Esophagus (tissue), 2 donors: ENCODE results near the gene RCBTB2. TPM values are rescaled to one million over a fixed set of nuclear protein-coding genes. Genes with fewer than 3 reads are reported as not detected.

Source experiments
- H3K27ac ChIP-seq, 2 donors: one replicate each; pipeline ENCODE4 v1.5.1; 2013; ENCODE audit warnings: low read depth in 2 of 2, mild to moderate bottlenecking in 2 of 2, inconsistent platforms in 1 of 2, low read length in 1 of 2, moderate library complexity in 1 of 2
- H3K27me3 ChIP-seq, 2 donors: one replicate each; pipeline ENCODE4 v1.6.1; 2013; ENCODE audit warnings: low read length in 2 of 2, control low read depth in 1 of 2, mild to moderate bottlenecking in 1 of 2; ENCODE audit not compliant: insufficient read depth in 2 of 2, control insufficient read depth in 1 of 2
- H3K36me3 ChIP-seq, 2 donors: one replicate each; pipeline ENCODE4 v1.6.1; 2013; ENCODE audit warnings: low read length in 1 of 2; ENCODE audit not compliant: control insufficient read depth in 2 of 2, insufficient read depth in 2 of 2
- H3K4me1 ChIP-seq, 2 donors: one replicate each; pipeline ENCODE4 v1.6.1; 2013; ENCODE audit warnings: low read length in 1 of 2; ENCODE audit not compliant: control insufficient read depth in 2 of 2, insufficient read depth in 2 of 2
- H3K4me3 ChIP-seq, 2 donors: one replicate each; pipeline ENCODE4 v1.5.1; 2013; ENCODE audit warnings: low read length in 2 of 2, mild to moderate bottlenecking in 2 of 2, low read depth in 1 of 2, moderate library complexity in 1 of 2
- H3K9me3 ChIP-seq, 2 donors: one replicate each; pipeline ENCODE4 v1.6.1; 2013; ENCODE audit warnings: mild to moderate bottlenecking in 2 of 2, low read depth in 1 of 2, low read length in 1 of 2, moderate library complexity in 1 of 2; ENCODE audit not compliant: control insufficient read depth in 2 of 2, insufficient read depth in 1 of 2
- WGBS, 2 donors: extraction: QIAGEN DNeasy Blood & Tissue Kit; methylation state at CpG; one replicate each; pipeline ENCODE4 v1.1.7; 2013; 5-methylcytosine and 5-hydroxymethylcytosine counted together
- polyA plus RNA-seq, 2 donors: library from polyadenylated mRNA; stranded (reverse); fragments of 200-250 nt; gene quantifications; one replicate each; pipeline ENCODE4 v1.2.3, GENCODE V29; 2013
- donor health status: healthy with polysubstance abuse.
- donor health status: Bipolar disorder and iron deficiency.

The RCBTB2 gene
- polyA plus RNA-seq, 2 donors: 8.7 to 15.0 TPM

DNA sequence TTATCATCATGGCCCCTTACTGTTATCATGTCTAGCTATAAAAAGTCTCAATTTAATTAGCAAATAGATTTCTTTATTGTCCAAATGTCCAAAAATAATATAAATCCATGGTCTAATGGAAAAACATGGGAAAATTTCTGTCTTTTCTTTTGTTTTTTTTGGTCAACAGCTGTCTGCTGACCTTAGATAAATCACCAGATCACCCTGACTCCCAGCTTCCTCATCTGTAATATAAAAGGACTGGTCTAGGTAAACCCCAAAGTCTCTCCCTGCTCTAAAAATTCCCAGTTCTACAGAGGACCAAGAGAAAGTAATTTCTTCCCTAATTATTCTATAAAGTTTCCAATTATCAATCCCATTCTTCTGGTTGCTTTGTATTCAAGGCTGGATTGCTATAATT lies 30.7 kb upstream of the RCBTB2 start:
- H3K27me3 ChIP-seq: no peaks in the 10 kb centered on the region
- H3K27ac ChIP-seq: no peak overlapping the region
- H3K9me3 ChIP-seq: no peaks in the 10 kb centered on the region
- no peak overlapping the region for H3K4me3 ChIP-seq
- H3K4me1 ChIP-seq: peaks cover 0 to 3% of the 10 kb centered on the region in 2 donors
- no peaks in the 10 kb centered on the region for H3K36me3 ChIP-seq

DNA sequence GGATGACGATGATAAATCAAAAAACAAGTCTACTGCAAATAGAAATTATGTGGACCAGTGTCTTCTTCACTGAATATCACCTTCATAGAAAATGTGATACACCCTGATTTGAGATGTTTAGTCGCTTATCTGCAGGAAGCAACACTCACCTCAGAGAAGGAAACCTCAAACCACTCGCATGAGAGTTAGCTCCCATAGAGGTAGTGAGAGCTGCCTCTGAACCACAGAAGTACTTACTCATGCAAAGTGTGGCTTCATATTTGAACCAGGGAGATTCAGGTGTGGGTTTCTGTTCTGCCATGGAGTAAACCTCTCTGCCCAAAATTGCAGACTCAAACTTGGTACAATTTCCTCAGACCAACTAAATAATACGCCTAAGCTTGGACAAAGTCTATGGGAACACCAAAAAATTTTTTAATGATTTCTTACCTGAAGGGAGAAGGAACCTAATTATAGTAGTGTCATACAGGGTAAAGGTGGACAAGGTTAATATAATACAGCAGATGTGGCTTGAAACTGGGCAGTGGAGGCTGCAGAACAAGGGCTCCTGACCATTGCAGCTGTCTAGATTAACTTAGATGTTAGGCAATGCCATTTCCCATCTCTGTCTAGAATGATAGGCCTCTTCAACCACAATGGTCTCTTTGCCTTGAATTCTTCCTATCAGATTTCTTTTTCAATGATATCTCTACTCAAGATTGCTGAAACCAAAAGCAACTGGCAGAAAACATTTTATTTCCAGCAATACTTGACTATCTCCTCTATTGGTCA lies 29.6 kb upstream of the RCBTB2 start:
- H3K27me3 ChIP-seq: no peaks in the 10 kb centered on the region
- H3K4me1 ChIP-seq: no peaks in the 10 kb centered on the region

DNA sequence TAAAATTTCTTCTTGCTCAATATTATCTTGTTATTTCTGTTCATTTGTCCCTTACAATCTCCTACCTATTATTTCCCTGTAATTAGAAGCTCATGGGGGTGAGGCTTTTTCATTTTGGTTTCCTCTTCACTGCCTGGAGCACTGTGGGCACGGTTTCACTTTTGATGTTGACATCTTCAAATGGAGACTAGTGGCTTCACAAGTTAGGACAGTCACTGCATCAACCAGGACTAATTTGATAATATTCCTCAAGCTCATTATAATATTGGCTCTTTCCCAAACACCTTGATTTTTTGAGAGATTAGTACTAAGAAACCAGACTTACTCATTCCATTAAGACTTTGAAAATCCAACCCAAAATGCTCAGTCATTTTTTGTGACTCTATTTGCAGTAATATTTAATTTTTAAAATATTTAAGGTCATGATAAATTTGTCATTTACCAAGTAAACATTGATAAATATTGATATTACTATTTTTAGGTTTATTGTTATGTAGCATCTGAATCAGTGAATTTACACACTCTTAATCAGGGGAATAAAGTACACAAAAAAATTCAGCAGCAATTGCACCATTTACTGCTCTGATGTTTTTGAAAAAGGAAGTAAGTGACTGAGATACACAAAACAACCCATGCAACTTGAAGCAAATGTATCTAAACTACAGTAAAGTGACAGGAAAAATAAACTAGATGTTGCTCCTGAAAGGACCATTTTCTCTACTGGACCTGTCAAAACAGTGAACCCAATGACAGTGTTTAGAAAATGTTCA lies 28.8 kb upstream of the RCBTB2 start:
- H3K27ac ChIP-seq: peak overlapping the region in 1 of 2 donors; percentile 13
- no peaks in the 10 kb centered on the region for H3K36me3 ChIP-seq
- 28 to 54% methylated on average over 1 of the region's 1 CpG for WGBS, 2 donors
- H3K4me1 ChIP-seq: no peaks in the 10 kb centered on the region
- no peaks in the 10 kb centered on the region for H3K9me3 ChIP-seq
- no peak overlapping the region for H3K4me3 ChIP-seq
- no peaks in the 10 kb centered on the region for H3K27me3 ChIP-seq

More for the DNA sequence above, 29.6 kb upstream of the RCBTB2 start:
- Histone ChIP-seq H3K4me3 (no peak overlapping the region), H3K27ac (no peak overlapping the region), H3K36me3 (no peaks in the 10 kb centered on the region), H3K9me3 (no peaks in the 10 kb centered on the region)
- 74 to 79% methylated on average over 4 of the region's 4 CpGs for WGBS, 2 donors

- H3K27ac ChIP-seq: no peak overlapping the region
- no peaks in the 10 kb centered on the region for H3K4me1 ChIP-seq
- H3K27me3 ChIP-seq: no peaks in the 10 kb centered on the region
- WGBS, 2 donors: 84 to 90% methylated on average over 9 of the region's 9 CpGs
- H3K9me3 ChIP-seq: no peaks in the 10 kb centered on the region
- no peaks in the 10 kb centered on the region for H3K36me3 ChIP-seq
- H3K4me3 ChIP-seq: no peak overlapping the region
These were observed 27.9 kb upstream of the RCBTB2 start for GRCh38 chr13:48560657-48561337.

DNA sequence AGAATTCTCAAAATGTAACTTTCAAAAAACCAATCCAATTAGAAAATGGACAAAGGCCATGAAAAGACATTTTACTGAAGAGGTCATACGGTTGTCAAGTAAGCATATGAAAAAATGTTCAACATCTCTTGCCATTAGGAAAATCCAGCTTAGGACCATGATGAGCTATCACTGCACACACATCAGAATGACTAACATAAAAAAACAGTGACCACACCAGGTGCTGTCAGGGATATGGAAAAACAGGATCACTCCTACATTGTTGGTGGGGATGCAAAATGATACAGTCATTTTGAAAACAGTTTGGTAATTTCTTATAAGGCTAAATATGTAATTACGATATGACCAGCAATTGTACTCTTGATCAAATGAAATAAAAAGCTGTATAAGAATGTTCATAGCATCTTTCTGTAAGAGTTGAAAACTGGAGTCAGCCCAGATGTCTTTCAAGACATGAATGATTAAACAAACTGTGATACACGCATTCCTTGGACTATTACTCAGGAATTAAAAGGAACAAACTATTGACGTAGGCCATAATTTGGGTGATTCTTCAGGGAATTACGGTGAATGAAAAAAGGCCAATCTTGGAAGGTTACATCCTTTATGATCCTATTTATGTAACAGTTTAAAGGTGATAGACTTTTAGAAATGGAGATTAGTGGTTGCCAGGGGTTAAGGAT lies 26.9 kb upstream of the RCBTB2 start:
- no peak overlapping the region for H3K4me3 ChIP-seq
- no peaks in the 10 kb centered on the region for H3K36me3 ChIP-seq
- H3K9me3 ChIP-seq: no peaks in the 10 kb centered on the region
- H3K27me3 ChIP-seq: no peaks in the 10 kb centered on the region
- H3K27ac ChIP-seq: no peak overlapping the region
- WGBS, 2 donors: 80 to 84% methylated on average over 5 of the region's 5 CpGs
- no peaks in the 10 kb centered on the region for H3K4me1 ChIP-seq

- Histone ChIP-seq H3K36me3 (no peaks in the 10 kb centered on the region), H3K9me3 (peaks cover 0 to under 1% of the 10 kb centered on the region in 2 donors), H3K27me3 (no peaks in the 10 kb centered on the region), H3K27ac (no peak overlapping the region), H3K4me1 (no peaks in the 10 kb centered on the region), H3K4me3 (no peak overlapping the region)
- 83 to 86% methylated on average over 2 of the region's 2 CpGs for WGBS, 2 donors
These were observed 23.9 kb upstream of the RCBTB2 start for GRCh38 chr13:48556817-48557216.

DNA sequence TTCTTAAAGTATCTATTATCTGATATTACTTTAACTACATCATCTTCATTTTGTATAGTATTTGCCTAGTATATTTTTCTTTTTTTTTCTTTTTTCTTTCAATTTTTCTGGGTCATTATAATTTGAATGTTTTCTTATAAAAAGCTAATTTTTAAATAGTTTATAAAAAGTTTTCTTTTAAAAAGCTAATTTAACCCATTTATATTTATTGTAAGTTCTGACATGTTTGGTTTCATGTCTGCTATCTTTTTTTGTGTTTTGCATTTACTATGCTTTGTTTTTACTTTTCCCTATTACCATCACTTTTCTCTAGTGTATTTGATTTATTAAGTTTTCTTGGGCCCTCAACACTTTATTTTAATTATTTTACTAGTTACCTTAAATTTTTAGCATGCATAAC lies 22.6 kb upstream of the RCBTB2 start:
- no peaks in the 10 kb centered on the region for H3K36me3 ChIP-seq
- H3K9me3 ChIP-seq: peaks cover 6 to 15% of the 10 kb centered on the region in 2 donors
- H3K27me3 ChIP-seq: no peaks in the 10 kb centered on the region
- no peaks in the 10 kb centered on the region for H3K4me1 ChIP-seq
- H3K4me3 ChIP-seq: no peak overlapping the region
- H3K27ac ChIP-seq: no peak overlapping the region

DNA sequence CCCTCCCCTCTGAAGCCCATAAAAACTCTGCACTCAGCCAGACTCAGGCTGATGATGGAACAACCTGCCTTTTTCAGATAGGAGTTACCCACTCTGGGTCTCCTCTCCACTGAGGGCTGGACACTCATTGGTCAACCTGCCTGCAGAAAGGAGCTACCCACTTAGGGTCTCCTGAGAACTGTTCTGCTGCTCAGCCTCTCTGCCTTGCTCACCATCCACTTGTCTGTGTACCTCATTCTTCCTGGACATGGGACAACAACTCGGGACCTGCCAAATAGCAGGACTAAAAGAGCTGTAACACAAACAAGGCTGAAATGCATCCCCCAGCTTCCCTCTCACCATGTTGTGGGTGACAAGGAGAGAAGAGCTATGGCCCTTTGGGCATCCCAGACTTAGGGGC lies 18.4 kb upstream of the RCBTB2 start:
- 95 to 100% methylated on average over 1 of the region's 1 CpG for WGBS, 2 donors
- H3K27me3 ChIP-seq: no peaks in the 10 kb centered on the region
- H3K9me3 ChIP-seq: peaks cover 6 to 15% of the 10 kb centered on the region in 2 donors
- H3K4me1 ChIP-seq: no peaks in the 10 kb centered on the region
- no peaks in the 10 kb centered on the region for H3K36me3 ChIP-seq
- no peak overlapping the region for H3K27ac ChIP-seq
- H3K4me3 ChIP-seq: no peak overlapping the region

DNA sequence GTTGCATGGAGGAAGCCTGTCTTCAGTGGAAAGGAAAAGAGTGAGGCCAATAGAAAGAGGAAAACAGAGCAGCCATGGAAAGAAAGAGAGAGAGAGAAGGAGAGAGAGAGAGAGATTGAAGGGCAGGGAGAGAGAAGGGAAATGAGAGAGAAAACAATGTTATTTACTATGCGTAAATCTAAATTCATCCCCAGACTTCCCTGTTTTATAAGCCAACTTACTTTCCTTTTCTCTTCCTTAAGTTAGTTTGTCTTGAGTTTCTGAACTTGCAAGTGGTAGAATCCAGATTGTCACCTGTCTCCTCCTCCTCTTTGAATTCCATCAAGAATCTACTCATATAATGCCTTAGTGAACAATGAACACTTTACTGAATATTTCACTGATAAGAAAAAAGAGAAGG lies 16.8 kb upstream of the RCBTB2 start:
- H3K36me3 ChIP-seq: no peaks in the 10 kb centered on the region
- no peaks in the 10 kb centered on the region for H3K27me3 ChIP-seq
- H3K4me3 ChIP-seq: no peak overlapping the region
- H3K9me3 ChIP-seq: peaks cover 6 to 15% of the 10 kb centered on the region in 2 donors
- no peaks in the 10 kb centered on the region for H3K4me1 ChIP-seq
- no peak overlapping the region for H3K27ac ChIP-seq
- 93% methylated on average over 1 of the region's 1 CpG for WGBS, 2 donors
